CD1c-positive myeloid dendritic cell (primary cell): Measurements from ENCODE around the gene KCTD5.
"Not testable (repeated sequence)": the region's sequence is repeated elsewhere in the genome, so short reads cannot be mapped to it uniquely, and the experiment has no call there.

Source experiments
- DNase-seq: peaks from one replicate; pipeline ENCODE4 v3.0.0-alpha.2; 2016; ENCODE audit errors: extremely low spot score

The KCTD5 gene

GRCh38 chr16:2696601-2697250, 14.4 kb downstream of the KCTD5 start:
- not testable (repeated sequence) for DNase-seq

GRCh38 chr16:2697401-2697948, 15.2 kb downstream of the KCTD5 start:
- DNase-seq = no peak

GRCh38 chr16:2698103-2698870, 16.0 kb downstream of the KCTD5 start:
- DNase-seq = no peak

GRCh38 chr16:2698965-2699750, 16.8 kb downstream of the KCTD5 start:
- no peak for DNase-seq

GRCh38 chr16:2699791-2700600, 17.7 kb downstream of the KCTD5 start:
- DNase-seq = no peak

- DNase-seq = no peak
Measured at GRCh38 chr16:2700786-2701185, 18.5 kb downstream of the KCTD5 start.

- DNase-seq = no peak
Measured at GRCh38 chr16:2701272-2701671, 18.9 kb downstream of the KCTD5 start.

GRCh38 chr16:2701713-2702437, 19.6 kb downstream of the KCTD5 start:
- DNase-seq = no peak

- no peak for DNase-seq
Measured at GRCh38 chr16:2702438-2702825, 20.1 kb downstream of the KCTD5 start.

- no peak for DNase-seq
Measured at GRCh38 chr16:2702871-2703745, 20.8 kb downstream of the KCTD5 start.

GRCh38 chr16:2704166-2704982, 22.1 kb downstream of the KCTD5 start:
- no peak for DNase-seq

- no peak for DNase-seq
Measured at GRCh38 chr16:2704983-2705275, 22.6 kb downstream of the KCTD5 start.

- DNase-seq = no peak
Measured at GRCh38 chr16:2705351-2705750, 23.0 kb downstream of the KCTD5 start.

- DNase-seq = no peak
Measured at GRCh38 chr16:2706085-2706484, 23.8 kb downstream of the KCTD5 start.

- no peak for DNase-seq
Measured at GRCh38 chr16:2706611-2707311, 24.4 kb downstream of the KCTD5 start.

GRCh38 chr16:2707368-2708289, 25.3 kb downstream of the KCTD5 start:
- no peak for DNase-seq

GRCh38 chr16:2708290-2708639, 25.9 kb downstream of the KCTD5 start:
- no peak for DNase-seq
